Stomach smooth muscle (tissue), 2 donors: ENCODE results near the gene CAPN12.
"Not testable (repeated sequence)": the region's sequence is repeated elsewhere in the genome, so short reads cannot be mapped to it uniquely, and the experiment has no call there.

Experiments
- H3K27ac ChIP-seq: one replicate; pipeline ENCODE4 v1.7.0; 2013; ENCODE audit warnings: mild to moderate bottlenecking, low read length, inconsistent platforms
- H3K27me3 ChIP-seq, 2 donors: one replicate each; pipeline ENCODE4 v1.7.0; 2013; ENCODE audit warnings: low read length in 2 of 2; ENCODE audit not compliant: insufficient read depth in 2 of 2, control insufficient read depth in 1 of 2
- H3K36me3 ChIP-seq, 2 donors: one replicate each; pipeline ENCODE4 v1.7.0; 2013; ENCODE audit warnings: low read length in 2 of 2; ENCODE audit not compliant: control insufficient read depth in 2 of 2, insufficient read depth in 2 of 2
- H3K4me1 ChIP-seq: one replicate; pipeline ENCODE4 v1.7.0; 2013; ENCODE audit warnings: low read length; ENCODE audit not compliant: control insufficient read depth, insufficient read depth
- H3K4me3 ChIP-seq, 2 donors: one replicate each; pipeline ENCODE4 v1.7.0; 2013; ENCODE audit warnings: low read length in 2 of 2
- H3K9ac ChIP-seq, 2 donors: one replicate each; pipeline ENCODE4 v1.7.0; 2013; ENCODE audit warnings: low read length in 2 of 2, mild to moderate bottlenecking in 1 of 2
- H3K9me3 ChIP-seq, 2 donors: one replicate each; pipeline ENCODE4 v1.7.0; 2013; ENCODE audit warnings: low read length in 2 of 2; ENCODE audit not compliant: control insufficient read depth in 2 of 2
- donor health status: healthy.
- donor health status: Pancreatic carcinoma.

The CAPN12 gene, protein sequence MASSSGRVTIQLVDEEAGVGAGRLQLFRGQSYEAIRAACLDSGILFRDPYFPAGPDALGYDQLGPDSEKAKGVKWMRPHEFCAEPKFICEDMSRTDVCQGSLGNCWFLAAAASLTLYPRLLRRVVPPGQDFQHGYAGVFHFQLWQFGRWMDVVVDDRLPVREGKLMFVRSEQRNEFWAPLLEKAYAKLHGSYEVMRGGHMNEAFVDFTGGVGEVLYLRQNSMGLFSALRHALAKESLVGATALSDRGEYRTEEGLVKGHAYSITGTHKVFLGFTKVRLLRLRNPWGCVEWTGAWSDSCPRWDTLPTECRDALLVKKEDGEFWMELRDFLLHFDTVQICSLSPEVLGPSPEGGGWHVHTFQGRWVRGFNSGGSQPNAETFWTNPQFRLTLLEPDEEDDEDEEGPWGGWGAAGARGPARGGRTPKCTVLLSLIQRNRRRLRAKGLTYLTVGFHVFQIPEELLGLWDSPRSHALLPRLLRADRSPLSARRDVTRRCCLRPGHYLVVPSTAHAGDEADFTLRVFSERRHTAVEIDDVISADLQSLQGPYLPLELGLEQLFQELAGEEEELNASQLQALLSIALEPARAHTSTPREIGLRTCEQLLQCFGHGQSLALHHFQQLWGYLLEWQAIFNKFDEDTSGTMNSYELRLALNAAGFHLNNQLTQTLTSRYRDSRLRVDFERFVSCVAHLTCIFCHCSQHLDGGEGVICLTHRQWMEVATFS

DNA sequence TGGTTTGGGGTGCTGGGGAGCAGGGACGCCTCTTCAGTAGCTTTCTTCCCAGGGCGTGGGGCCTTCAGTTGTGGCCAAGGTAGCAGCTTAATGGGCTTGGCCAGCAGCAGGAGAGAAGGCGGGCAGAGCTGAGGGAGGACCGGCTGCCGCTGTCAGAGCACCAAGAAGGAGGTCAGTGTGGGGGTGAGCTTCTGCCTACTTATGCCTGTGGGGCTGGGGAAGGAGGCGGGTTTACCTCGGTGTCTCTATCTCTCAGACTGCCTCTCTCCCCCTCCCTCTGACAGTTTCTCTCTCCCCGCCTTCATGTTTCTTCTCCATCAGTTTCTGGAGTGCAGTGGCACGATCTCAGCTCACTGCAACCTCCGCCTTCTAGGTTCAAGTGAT is at the start of gene CAPN12:
Gene CAPN12 (minus strand): TSS at position 177 of the 384 bp plus-strand sequence. CDS start 309 bp downstream, outside the sequence.
- Histone ChIP-seq H3K9me3 (no peaks in the 10 kb centered on the region), H3K27ac (no peak within 1 kb of the TSS), H3K4me3 (no peak within 1 kb of the TSS), H3K27me3 (no peaks in the 10 kb centered on the region), H3K4me1 (no peaks in the 10 kb centered on the region), H3K36me3 (no peaks in the 10 kb centered on the region), H3K9ac (no peak within 1 kb of the TSS)

DNA sequence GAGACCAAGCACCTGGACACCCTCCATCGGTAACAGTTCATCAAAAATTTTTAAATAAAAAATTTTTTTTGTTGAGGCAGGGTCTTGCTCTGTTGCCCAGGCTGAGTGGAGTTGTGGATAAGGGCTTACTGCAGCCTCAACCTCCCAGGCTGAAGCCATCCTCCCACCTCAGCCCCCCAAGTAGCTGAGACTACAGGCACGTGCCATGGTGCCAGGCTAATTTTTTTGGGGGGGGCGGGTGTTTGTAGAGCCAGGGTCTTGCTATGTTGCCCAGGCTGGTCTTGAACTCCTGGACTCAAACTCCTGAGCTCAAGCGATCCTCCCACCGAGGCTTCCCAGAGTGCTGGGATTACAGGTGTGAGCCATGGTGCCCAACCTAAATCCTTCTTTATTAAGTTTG is 49.4 kb upstream of the CAPN12 start:
- H3K27me3 ChIP-seq = no peaks in the 10 kb centered on the region
- H3K9me3 ChIP-seq = no peaks in the 10 kb centered on the region
- no peak overlapping the region for H3K4me3 ChIP-seq
- no peak overlapping the region for H3K9ac ChIP-seq
- H3K4me1 ChIP-seq = no peaks in the 10 kb centered on the region
- no peaks in the 10 kb centered on the region for H3K36me3 ChIP-seq
- no peak overlapping the region for H3K27ac ChIP-seq

- Histone ChIP-seq H3K9ac (no peak overlapping the region), H3K27me3 (no peaks in the 10 kb centered on the region), H3K36me3 (no peaks in the 10 kb centered on the region), H3K4me3 (no peak overlapping the region), H3K27ac (no peak overlapping the region), H3K4me1 (no peaks in the 10 kb centered on the region), H3K9me3 (no peaks in the 10 kb centered on the region)
Observed at GRCh38 chr19:38793177-38793576, 48.9 kb upstream of the CAPN12 start.

GRCh38 chr19:38792250-38793111 is 48.2 kb upstream of the CAPN12 start:
- H3K4me3 ChIP-seq = no peak overlapping the region
- no peaks in the 10 kb centered on the region for H3K27me3 ChIP-seq
- H3K27ac ChIP-seq = no peak overlapping the region
- H3K36me3 ChIP-seq = no peaks in the 10 kb centered on the region
- no peaks in the 10 kb centered on the region for H3K4me1 ChIP-seq
- no peaks in the 10 kb centered on the region for H3K9me3 ChIP-seq
- no peak overlapping the region for H3K9ac ChIP-seq

DNA sequence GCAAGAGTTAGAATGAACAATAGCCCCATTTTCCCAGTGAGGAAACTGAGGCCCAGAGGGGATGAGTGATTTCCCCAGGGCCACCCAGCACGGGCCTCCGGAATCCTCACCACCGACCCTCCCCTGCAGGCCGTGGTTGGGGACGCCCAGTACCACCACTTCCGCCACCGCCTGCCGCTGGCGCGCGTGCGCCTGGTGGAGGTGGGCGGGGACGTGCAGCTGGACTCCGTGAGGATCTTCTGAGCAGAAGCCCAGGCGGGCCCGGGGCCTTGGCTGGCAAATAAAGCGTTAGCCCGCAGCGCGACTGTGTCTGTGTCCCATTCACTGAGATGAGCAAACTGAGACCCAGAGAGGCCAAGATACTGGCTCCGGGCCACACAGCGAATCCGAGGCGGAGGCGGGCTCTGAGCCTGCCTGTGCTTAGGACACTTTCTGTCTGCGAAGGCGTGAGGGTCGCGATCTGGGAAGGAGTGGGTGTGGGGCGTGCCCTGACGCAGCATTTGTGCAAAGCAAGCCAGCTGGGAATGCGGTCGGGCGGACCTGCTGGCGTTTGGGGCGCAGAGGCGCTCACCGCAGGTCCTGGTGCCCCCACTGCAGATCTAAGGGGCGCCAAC is 47.3 kb upstream of the CAPN12 start:
- not testable (repeated sequence) for H3K27me3 ChIP-seq, H3K4me3 ChIP-seq, H3K9ac ChIP-seq, H3K9me3 ChIP-seq, H3K36me3 ChIP-seq, H3K27ac ChIP-seq, H3K4me1 ChIP-seq

DNA sequence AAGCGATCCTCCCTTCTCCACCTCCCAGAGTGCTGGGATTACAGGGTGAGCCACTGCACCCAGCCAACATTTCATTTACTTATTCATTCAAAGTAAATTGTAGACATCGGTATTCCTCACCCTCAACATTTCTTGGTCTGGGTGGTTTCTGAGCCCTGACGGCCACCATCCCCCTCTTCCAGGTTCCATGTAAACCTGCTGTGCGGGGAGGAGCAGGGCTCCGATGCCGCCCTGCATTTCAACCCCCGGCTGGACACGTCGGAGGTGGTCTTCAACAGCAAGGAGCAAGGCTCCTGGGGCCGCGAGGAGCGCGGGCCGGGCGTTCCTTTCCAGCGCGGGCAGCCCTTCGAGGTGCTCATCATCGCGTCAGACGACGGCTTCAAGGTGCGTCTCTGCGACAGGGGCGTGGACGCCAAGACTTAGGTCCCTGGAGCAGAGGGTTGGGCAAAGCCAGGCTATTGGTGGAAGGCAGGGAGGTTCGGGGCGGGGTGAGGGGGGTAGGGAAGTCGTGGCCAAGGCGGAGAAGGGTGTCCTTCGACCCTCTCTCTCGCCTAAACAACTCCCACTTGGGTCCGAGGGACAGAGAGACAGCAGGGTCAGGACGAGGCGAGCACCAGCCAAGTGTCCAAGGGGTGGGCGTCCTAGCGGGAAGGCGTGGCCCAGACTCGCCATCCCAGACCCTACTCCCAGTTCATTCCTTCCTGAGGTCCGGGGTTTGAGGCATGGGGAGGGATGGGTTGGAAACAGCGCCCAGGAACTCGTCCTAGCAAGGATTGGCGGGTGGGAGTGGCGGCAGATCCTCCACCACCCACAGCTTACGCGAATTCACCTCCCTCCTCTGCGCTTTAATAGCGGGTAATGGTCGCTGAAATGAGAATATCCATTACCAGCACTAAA is 46.5 kb upstream of the CAPN12 start:
- not testable (repeated sequence) for H3K9me3 ChIP-seq, H3K9ac ChIP-seq, H3K4me3 ChIP-seq, H3K4me1 ChIP-seq, H3K27ac ChIP-seq, H3K27me3 ChIP-seq, H3K36me3 ChIP-seq

- no peaks in the 10 kb centered on the region for H3K4me1 ChIP-seq
- no peak within 1 kb of the TSS for H3K27ac ChIP-seq
- no peaks in the 10 kb centered on the region for H3K36me3 ChIP-seq
- no peaks in the 10 kb centered on the region for H3K9me3 ChIP-seq
- no peak within 1 kb of the TSS for H3K9ac ChIP-seq
- H3K27me3 ChIP-seq = no peaks in the 10 kb centered on the region
- no peak within 1 kb of the TSS for H3K4me3 ChIP-seq
Observed at GRCh38 chr19:38788478-38789243, 44.4 kb upstream of the CAPN12 start, which contains the start of gene LGALS7B. Gene LGALS7B, plus strand, starts transcription at chr19:38789200. Its CDS starts 27 bp downstream, at chr19:38789227.

DNA sequence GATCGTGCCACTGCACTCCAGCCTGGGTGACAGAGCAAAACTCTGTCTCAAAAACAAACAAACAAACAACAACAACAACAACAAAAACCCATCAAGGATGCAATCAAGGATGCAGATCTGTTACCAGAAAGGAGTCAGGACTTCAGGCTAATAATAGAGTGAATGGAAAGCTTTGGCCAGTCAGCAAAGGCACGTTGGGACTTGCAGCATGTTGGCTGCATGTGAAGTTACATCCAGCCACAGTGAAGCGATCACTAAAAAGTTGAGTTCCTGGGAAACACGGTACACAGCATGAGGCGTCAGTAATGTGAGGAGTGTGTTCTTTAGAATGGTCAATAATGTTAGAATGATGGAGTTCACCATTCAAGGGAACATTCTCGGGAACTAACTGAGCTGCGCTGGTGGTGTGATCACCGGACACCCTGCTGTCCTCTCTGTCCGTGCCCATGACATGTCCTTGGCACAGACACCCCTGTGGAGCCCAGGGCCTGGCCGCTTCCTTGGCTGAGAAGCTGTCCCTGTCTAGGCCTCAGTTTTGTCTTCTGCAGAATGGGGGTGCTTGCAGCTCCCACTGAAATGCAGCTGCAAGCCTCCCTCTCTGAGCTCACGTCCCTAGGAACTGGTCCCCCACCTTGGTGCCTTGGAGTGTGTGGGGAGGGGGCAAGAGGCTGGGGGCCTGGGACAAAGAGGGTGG is 42.4 kb upstream of the CAPN12 start:
- Histone ChIP-seq H3K4me1 (no peaks in the 10 kb centered on the region), H3K36me3 (no peaks in the 10 kb centered on the region), H3K9ac (no peak overlapping the region), H3K4me3 (no peak overlapping the region), H3K27me3 (no peaks in the 10 kb centered on the region), H3K9me3 (no peaks in the 10 kb centered on the region), H3K27ac (no peak overlapping the region)

DNA sequence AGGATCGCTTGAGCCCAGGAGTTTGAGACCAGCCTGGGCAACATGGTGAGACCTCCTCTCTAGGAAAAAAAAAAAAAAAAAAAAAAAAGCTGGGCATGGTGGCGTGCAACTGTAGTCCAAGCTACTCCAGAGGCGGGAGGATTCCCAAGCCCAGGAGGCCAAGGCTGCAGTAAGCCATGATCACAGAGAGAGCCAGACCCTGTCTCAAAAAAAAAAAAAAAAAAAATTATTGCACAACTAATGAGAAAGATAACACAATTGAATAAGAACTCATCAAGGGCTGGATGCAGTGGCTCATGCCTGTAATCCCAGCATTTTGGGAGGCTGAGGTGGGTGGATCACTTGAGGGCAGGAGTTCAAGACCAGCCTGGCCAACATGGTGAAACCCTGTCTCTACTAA is 41.8 kb upstream of the CAPN12 start:
- not testable (repeated sequence) for H3K36me3 ChIP-seq, H3K27me3 ChIP-seq, H3K27ac ChIP-seq, H3K4me3 ChIP-seq, H3K4me1 ChIP-seq, H3K9ac ChIP-seq, H3K9me3 ChIP-seq
